Skeletal muscle cell (primary cell): ENCODE measurements around the gene HS3ST4.

Experiments used
- DNase-seq: peaks from one replicate; pipeline ENCODE4 v3.0.0-alpha.2; 2010; ENCODE audit warnings: low read depth
- H3K4me3 ChIP-seq: 2 replicates; pipeline ENCODE4 v1.5.1; 2011; ENCODE audit warnings: low read depth, mild to moderate bottlenecking, control low read depth, low read length, moderate library complexity

The HS3ST4 gene

DNA sequence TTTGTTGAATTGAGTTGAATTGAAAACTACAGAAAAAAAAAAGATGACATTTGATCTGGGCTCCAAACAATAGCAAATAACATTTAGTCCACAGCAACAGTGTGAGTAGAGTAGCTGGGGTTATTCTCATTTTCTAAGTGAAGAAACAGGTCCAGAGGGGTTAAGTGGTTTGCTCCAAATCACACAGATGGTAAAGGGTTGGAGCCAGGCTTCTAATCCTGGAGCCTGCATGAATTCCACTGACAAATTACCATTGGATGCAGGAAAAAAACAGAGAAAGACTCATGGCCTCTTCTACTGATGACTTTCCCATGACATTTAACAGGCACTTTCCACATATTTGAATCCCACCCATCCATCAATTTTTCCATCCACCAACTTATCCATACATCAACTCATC lies 182.4 kb downstream of the HS3ST4 start:
- H3K4me3 ChIP-seq, result no peak overlapping the region
- no peak for DNase-seq

DNA sequence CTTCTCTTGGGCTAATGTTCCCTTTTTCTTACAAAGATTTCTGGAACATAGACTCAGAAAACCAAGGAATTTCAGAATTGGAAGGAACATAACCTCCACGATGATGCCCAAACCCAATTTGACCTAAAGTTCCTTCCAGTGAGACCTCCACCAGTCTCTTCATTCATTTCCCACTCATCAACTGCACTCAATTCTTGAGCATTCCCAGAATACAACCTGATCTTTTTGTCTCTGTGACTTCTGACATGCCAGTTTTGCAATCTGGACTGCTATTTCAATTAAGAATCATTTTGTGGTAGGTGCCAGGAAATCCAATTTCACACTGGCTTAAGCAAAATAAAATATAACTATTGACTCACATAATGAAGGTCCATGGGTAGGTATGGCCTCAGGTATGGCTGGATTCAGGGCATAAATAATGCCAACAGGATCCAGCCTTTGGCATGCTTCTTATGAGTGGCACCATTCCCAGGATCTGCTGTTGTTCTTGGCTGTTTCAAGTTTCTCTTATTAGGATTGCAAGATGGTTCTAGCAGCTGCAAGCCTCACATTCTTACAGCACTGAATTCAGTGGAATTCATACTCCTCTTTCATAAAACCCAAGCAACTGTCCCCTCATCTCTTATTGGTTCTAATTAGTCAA lies 184.3 kb downstream of the HS3ST4 start:
- H3K4me3 ChIP-seq, result no peak overlapping the region
- DNase-seq, result no peak

GRCh38 chr16:25877103-25877502 lies 185.3 kb downstream of the HS3ST4 start:
- H3K4me3 ChIP-seq, result no peak overlapping the region
- no peak for DNase-seq

GRCh38 chr16:25886598-25886997 lies 194.8 kb downstream of the HS3ST4 start:
- DNase-seq, result no peak
- no peak overlapping the region for H3K4me3 ChIP-seq

- no peak for DNase-seq
- no peak overlapping the region for H3K4me3 ChIP-seq
Observed at GRCh38 chr16:25888868-25889267, 197.1 kb downstream of the HS3ST4 start.

GRCh38 chr16:25893332-25893731 lies 201.6 kb downstream of the HS3ST4 start:
- no peak for DNase-seq
- no peak overlapping the region for H3K4me3 ChIP-seq

- no peak for DNase-seq
- no peak overlapping the region for H3K4me3 ChIP-seq
Observed at GRCh38 chr16:25894093-25894492, 202.3 kb downstream of the HS3ST4 start.

- DNase-seq, result no peak
- no peak overlapping the region for H3K4me3 ChIP-seq
Observed at GRCh38 chr16:25895380-25895779, 203.6 kb downstream of the HS3ST4 start.

DNA sequence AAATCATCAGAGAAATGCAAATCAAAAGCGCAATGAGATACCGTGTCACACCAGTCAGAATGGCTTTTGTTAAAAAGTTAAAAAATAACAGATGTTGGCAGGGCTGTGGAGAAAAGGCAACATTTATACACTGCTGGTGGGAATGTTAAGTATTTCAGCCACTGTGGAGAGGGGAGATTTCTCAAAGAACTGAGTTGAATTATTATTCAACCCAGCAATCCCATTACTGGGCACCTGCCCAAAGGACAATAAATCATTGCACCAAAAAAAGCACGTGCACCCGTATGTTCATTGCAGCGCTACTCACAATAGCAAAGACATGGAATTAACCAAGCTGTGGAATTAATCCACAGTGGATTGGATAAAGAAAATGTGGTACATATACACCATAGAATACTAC lies 204.7 kb downstream of the HS3ST4 start:
- H3K4me3 ChIP-seq, result no peak overlapping the region

DNA sequence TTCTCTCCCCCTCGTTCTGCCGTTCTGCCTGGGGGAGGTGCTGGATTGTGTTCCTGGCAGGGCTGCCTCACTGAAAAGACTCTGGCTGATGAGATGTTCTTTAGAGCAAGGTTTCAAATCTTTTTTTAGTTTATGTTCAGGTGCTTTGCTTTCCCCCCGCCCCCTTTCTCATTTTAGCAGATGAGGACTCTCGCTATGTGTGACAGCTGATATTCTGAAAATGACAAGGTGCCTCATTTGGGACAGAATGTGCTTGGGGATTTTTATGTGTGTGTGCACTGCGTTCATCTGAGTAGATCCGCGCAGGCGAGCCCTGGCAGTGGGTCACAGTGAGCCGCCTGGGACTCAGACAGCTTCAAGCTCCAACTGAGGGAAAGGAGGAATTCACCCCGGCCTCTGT lies 205.9 kb downstream of the HS3ST4 start:
- H3K4me3 ChIP-seq, result no peak overlapping the region
- DNase-seq, result no peak

More for the DNA sequence above, 204.7 kb downstream of the HS3ST4 start:
- DNase-seq, result no peak

DNA sequence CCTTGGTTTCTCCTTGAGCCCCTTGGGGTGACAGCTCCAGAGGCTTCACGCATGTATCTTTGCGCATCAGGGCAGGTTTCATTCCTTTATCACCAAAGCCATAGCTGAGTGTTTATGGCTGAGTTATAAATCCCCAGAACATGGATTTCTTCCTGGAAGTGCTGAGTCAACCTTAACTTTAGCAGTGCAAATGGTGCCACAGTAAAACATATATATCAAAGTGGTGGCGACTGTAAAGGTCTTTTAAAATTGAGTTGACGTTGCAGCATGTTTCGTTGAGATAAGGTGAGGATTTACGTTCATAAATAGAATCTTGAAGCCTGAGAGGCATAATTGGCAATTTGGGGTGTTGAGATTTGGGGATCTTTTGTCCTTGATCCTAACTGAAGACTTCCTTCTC lies 214.1 kb downstream of the HS3ST4 start:
- no peak for DNase-seq
- no peak overlapping the region for H3K4me3 ChIP-seq

GRCh38 chr16:25910971-25911370 lies 219.2 kb downstream of the HS3ST4 start:
- no peak for DNase-seq
- H3K4me3 ChIP-seq, result no peak overlapping the region

DNA sequence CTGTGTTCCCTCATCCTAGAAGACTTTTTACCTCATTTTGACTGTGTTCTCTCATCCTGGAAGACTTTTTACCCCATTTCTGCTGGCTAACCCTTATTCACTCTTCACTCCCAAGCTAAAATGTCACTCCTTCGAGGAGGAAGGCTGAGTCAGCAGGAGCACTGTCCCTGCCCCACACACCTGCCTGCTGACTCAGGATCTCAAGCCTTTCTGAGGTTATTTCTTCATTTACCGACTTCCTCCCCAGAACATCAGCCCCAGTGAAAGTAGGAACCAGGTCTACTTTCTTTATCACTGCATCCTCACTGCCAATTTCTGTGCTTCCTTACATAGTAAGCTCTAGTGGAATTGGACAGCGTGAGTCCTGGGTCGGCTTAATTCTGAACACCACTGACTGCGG lies 220.6 kb downstream of the HS3ST4 start:
- no peak overlapping the region for H3K4me3 ChIP-seq
- no peak for DNase-seq

GRCh38 chr16:25914357-25914962 lies 222.7 kb downstream of the HS3ST4 start:
- H3K4me3 ChIP-seq, result no peak overlapping the region

GRCh38 chr16:25916037-25916436 lies 224.3 kb downstream of the HS3ST4 start:
- no peak overlapping the region for H3K4me3 ChIP-seq

More at GRCh38 chr16:25914357-25914962, 222.7 kb downstream of the HS3ST4 start:
- DNase-seq, result no peak

DNA sequence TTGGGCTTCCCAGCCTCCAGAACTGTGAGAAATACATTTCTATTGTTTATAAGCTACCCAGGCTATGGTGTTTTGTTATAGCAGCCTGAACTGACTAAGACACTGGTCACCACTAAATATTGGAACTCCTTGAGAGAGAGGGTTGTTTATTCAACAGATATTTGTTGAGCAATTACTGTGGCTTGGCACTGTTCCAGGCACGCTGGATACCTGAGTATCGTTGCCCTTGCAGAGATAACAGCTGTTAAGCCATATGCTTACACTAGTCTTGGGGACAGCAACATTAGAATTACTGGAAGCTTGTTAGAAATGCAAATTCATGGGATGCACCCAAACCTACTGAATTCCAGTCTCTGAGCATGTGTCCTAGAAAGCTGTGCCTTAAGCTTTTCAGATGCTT lies 230.7 kb downstream of the HS3ST4 start:
- no peak overlapping the region for H3K4me3 ChIP-seq
- no peak for DNase-seq

More at GRCh38 chr16:25916037-25916436, 224.3 kb downstream of the HS3ST4 start:
- no peak for DNase-seq

GRCh38 chr16:25925421-25925820 lies 233.7 kb downstream of the HS3ST4 start:
- H3K4me3 ChIP-seq, result no peak overlapping the region
- DNase-seq, result no peak

- no peak overlapping the region for H3K4me3 ChIP-seq
- DNase-seq, result no peak
Observed at GRCh38 chr16:25931473-25932035, 239.8 kb downstream of the HS3ST4 start.

GRCh38 chr16:25941800-25942499 lies 250.2 kb downstream of the HS3ST4 start:
- H3K4me3 ChIP-seq, result no peak overlapping the region
- no peak for DNase-seq

- DNase-seq, result no peak
- no peak overlapping the region for H3K4me3 ChIP-seq
Observed at GRCh38 chr16:25950586-25951281, 259.0 kb downstream of the HS3ST4 start.
